Skeletal muscle tissue (tissue), 4 donors: Measurements from ENCODE around the gene SKA2. TPM values are rescaled to one million over a fixed set of nuclear protein-coding genes. Genes with fewer than 3 reads are reported as not detected.
"Not testable (repeated sequence)": the region's sequence is repeated elsewhere in the genome, so short reads cannot be mapped to it uniquely, and the experiment has no call there.

Source experiments
- H3K27ac ChIP-seq: one replicate; pipeline ENCODE4 v1.7.0; 2013; ENCODE audit warnings: mild to moderate bottlenecking, low read depth, low read length, inconsistent platforms
- H3K27me3 ChIP-seq, 3 donors: one replicate each; pipeline ENCODE4 v1.7.0; 2013; ENCODE audit warnings: low read length in 3 of 3; ENCODE audit not compliant: control insufficient read depth in 3 of 3, insufficient read depth in 3 of 3
- H3K36me3 ChIP-seq, 3 donors: one replicate each; pipeline ENCODE4 v1.7.0; 2013; ENCODE audit warnings: low read length in 3 of 3; ENCODE audit not compliant: control insufficient read depth in 3 of 3, insufficient read depth in 3 of 3
- H3K4me1 ChIP-seq, 3 donors: one replicate each; pipeline ENCODE4 v1.7.0; 2013; ENCODE audit warnings: low read length in 3 of 3, mild to moderate bottlenecking in 3 of 3; ENCODE audit not compliant: control insufficient read depth in 3 of 3, insufficient read depth in 3 of 3
- H3K4me3 ChIP-seq, 3 donors: one replicate each; pipeline ENCODE4 v1.7.0; 2013; ENCODE audit warnings: low read length in 3 of 3
- H3K9ac ChIP-seq, 3 donors: one replicate each; pipeline ENCODE4 v1.7.0; 2013; ENCODE audit warnings: low read length in 3 of 3, mild to moderate bottlenecking in 3 of 3, moderate library complexity in 2 of 3, low read depth in 1 of 3
- H3K9me3 ChIP-seq, 3 donors: one replicate each; pipeline ENCODE4 v1.7.0; 2013; ENCODE audit warnings: low read length in 3 of 3; ENCODE audit not compliant: control insufficient read depth in 3 of 3
- total RNA-seq: library from RNA; depleted of rRNA; stranded (reverse); fragments of >200 nt; gene quantifications from one replicate; pipeline ENCODE4 v1.2.3, GENCODE V29; 2014
- donor health status: Osteomylitis.

The SKA2 gene
- total RNA-seq, 1 donor from 2014 or later, result 25.1 TPM

GRCh38 chr17:59154292-59154720 lies 680 bp downstream of the SKA2 start:
- peak overlapping the region; percentile 73 for H3K27ac ChIP-seq
- H3K27me3 ChIP-seq, result no peaks in the 10 kb centered on the region
- peak overlapping the region; percentile 80 to 84 (median 84) for H3K9ac ChIP-seq
- peak overlapping the region; percentile 96 for H3K4me3 ChIP-seq
- no peaks in the 10 kb centered on the region for H3K36me3 ChIP-seq
- peaks cover 7 to 10% (median 10%) of the 10 kb centered on the region in 3 donors for H3K4me1 ChIP-seq
- no peaks in the 10 kb centered on the region for H3K9me3 ChIP-seq

GRCh38 chr17:59152925-59153324 lies 2.1 kb downstream of the SKA2 start:
- H3K27ac ChIP-seq, result no peak overlapping the region
- no peak overlapping the region for H3K4me3 ChIP-seq

GRCh38 chr17:59151591-59151990 lies 3.4 kb downstream of the SKA2 start:
- Histone ChIP-seq H3K9ac (no peak overlapping the region), H3K36me3 (no peaks in the 10 kb centered on the region), H3K27me3 (no peaks in the 10 kb centered on the region), H3K4me1 (peaks cover 7 to 10% (median 10%) of the 10 kb centered on the region in 3 donors), H3K4me3 (no peak overlapping the region), H3K9me3 (no peaks in the 10 kb centered on the region), H3K27ac (no peak overlapping the region)

More at GRCh38 chr17:59152925-59153324, 2.1 kb downstream of the SKA2 start:
- Histone ChIP-seq H3K27me3 (no peaks in the 10 kb centered on the region), H3K4me1 (peaks cover 7 to 10% (median 10%) of the 10 kb centered on the region in 3 donors), H3K9ac (no peak overlapping the region), H3K36me3 (no peaks in the 10 kb centered on the region), H3K9me3 (no peaks in the 10 kb centered on the region)

GRCh38 chr17:59151006-59151405 lies 4.0 kb downstream of the SKA2 start:
- no peak overlapping the region for H3K4me3 ChIP-seq
- no peak overlapping the region for H3K27ac ChIP-seq
- no peaks in the 10 kb centered on the region for H3K9me3 ChIP-seq
- H3K4me1 ChIP-seq, result peaks cover 5 to 7% (median 6%) of the 10 kb centered on the region in 3 donors
- no peaks in the 10 kb centered on the region for H3K27me3 ChIP-seq
- H3K9ac ChIP-seq, result no peak overlapping the region
- no peaks in the 10 kb centered on the region for H3K36me3 ChIP-seq

- Histone ChIP-seq H3K9me3 (no peaks in the 10 kb centered on the region), H3K27ac (no peak overlapping the region), H3K4me3 (no peak overlapping the region), H3K4me1 (peaks cover 2 to 5% (median 2%) of the 10 kb centered on the region in 3 donors), H3K9ac (no peak overlapping the region), H3K27me3 (no peaks in the 10 kb centered on the region), H3K36me3 (no peaks in the 10 kb centered on the region)
These were observed 5.0 kb downstream of the SKA2 start for GRCh38 chr17:59149841-59150511.

- Histone ChIP-seq H3K4me1 (peaks cover 0 to 2% (median 1%) of the 10 kb centered on the region in 3 donors), H3K36me3 (no peaks in the 10 kb centered on the region), H3K9ac (no peak overlapping the region), H3K4me3 (no peak overlapping the region), H3K9me3 (no peaks in the 10 kb centered on the region), H3K27ac (no peak overlapping the region), H3K27me3 (no peaks in the 10 kb centered on the region)
These were observed 5.9 kb downstream of the SKA2 start for GRCh38 chr17:59149051-59149450.

GRCh38 chr17:59145571-59146096 lies 9.4 kb downstream of the SKA2 start:
- no peaks in the 10 kb centered on the region for H3K4me1 ChIP-seq
- no peak overlapping the region for H3K9ac ChIP-seq
- H3K4me3 ChIP-seq, result no peak overlapping the region
- H3K27ac ChIP-seq, result no peak overlapping the region
- H3K27me3 ChIP-seq, result no peaks in the 10 kb centered on the region
- no peaks in the 10 kb centered on the region for H3K9me3 ChIP-seq
- H3K36me3 ChIP-seq, result no peaks in the 10 kb centered on the region

- no peaks in the 10 kb centered on the region for H3K9me3 ChIP-seq
- H3K36me3 ChIP-seq, result no peaks in the 10 kb centered on the region
- H3K4me3 ChIP-seq, result no peak overlapping the region
- H3K9ac ChIP-seq, result no peak overlapping the region
- H3K27ac ChIP-seq, result no peak overlapping the region
- no peaks in the 10 kb centered on the region for H3K27me3 ChIP-seq
- H3K4me1 ChIP-seq, result no peaks in the 10 kb centered on the region
These were observed 13.1 kb downstream of the SKA2 start for GRCh38 chr17:59141860-59142259.

GRCh38 chr17:59139939-59140338 lies 15.0 kb downstream of the SKA2 start:
- H3K4me3 ChIP-seq, result no peak overlapping the region
- no peaks in the 10 kb centered on the region for H3K36me3 ChIP-seq
- H3K9ac ChIP-seq, result no peak overlapping the region
- H3K27me3 ChIP-seq, result no peaks in the 10 kb centered on the region
- no peaks in the 10 kb centered on the region for H3K9me3 ChIP-seq
- no peak overlapping the region for H3K27ac ChIP-seq
- H3K4me1 ChIP-seq, result no peaks in the 10 kb centered on the region

- not testable (repeated sequence) for H3K4me3 ChIP-seq, H3K36me3 ChIP-seq, H3K9me3 ChIP-seq, H3K27ac ChIP-seq, H3K9ac ChIP-seq, H3K4me1 ChIP-seq, H3K27me3 ChIP-seq
These were observed 16.6 kb downstream of the SKA2 start for GRCh38 chr17:59138339-59138738.
